ENCODE results near the gene CDC42SE1.

CDC42SE1 gene

DNA sequence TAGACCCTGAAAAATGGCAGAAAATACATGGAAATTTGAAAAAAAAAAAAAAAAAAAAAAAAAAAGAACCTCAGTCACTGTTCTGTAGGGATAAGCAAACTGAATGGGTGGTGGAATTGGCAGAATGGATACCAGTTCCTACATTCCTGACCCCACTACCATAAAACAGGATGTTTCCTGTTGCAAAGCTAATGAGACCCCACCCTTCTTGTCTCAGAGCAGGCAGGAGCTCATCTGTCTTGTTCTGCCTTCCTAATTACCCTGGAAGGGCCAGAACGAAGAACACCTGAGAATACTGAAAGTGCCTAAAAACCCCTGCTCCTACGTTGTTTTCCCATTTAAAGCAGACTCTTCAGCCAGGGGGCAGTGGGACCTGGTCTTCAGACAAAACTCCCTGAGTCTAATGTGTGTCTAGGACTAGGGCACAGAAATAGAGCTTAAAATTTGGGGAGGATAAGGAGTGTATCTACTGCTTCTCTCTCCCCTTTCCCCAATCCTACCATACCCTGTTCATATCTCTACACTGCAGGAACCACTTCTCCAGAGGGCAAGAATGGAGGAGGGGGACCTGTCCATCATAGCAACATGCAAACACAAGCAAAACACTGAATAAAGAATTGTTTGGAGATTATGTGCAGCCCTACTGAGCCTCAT, 7.9 kb downstream of the CDC42SE1 start:
- DNase-seq (ENCODE audit: low read depth): no peak

DNA sequence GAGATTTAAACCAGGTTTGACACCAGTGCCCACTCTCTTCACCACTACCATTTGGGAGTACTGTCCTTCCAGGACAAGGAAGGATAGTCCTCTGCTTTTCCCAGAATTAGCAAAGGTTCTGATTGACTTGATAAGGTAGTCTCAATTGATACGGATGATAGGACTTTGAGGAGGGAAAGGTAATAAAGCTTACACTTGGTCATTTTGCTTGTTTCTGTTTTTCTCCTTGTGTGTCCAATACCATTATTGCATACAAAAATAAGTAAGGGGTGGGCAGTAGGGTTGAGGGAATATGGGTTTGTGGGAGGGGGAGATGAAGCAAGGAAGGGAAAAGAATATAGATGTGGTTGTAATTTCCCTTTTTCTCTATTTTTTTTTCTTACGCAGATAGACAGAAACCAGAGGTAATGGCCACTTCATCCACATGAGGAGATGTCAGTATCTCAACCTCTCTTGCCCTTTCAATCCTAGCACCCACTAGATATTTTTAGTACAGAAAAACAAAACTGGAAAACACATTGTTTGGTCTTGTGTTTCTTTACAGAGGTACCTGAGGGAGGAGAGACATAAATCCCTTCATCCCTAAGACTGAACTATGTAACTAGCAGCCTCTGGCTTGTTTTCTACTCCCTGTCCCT, 9.3 kb downstream of the CDC42SE1 start:
- no peak for DNase-seq (ENCODE audit: low read depth)

DNA sequence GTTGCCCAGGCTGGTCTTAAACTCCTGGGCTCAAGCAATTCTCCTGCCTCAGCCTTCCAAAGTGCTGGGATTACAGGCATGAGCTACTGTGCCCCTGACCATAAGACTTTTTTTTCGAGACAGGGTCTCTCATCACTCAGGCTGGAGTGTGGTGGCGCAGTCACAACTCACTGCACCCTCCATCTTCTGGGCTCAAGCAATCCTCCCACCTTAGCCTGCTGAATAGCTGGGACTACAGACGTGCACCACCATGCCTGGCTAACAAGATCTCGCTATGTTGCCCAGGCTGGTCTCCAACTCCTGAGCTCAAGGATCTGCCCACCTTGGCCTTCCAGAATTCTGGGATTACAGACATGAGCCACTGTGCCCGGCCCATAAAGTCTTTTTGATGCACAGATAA, 10.0 kb downstream of the CDC42SE1 start:
- no peak for DNase-seq (ENCODE audit: low read depth)

DNA sequence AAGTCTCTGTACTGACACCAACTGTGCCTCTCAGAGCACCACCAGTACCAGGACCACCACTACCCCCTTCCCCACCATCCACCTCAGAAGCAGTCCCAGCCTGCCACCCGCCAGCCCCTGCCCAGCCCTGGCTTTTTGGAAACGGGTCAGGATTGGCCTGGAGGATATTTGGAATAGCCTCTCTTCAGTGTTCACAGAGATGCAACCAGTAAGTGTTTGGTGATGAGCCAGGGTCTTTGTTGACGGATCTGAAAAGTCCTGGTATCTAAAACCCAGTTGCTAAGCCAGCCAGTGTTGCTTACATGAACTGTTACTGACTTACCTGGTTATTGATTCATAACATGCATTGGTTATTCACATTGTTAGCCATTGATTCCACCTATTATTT, 10.8 kb downstream of the CDC42SE1 start:
- no peak for DNase-seq (ENCODE audit: low read depth)

DNA sequence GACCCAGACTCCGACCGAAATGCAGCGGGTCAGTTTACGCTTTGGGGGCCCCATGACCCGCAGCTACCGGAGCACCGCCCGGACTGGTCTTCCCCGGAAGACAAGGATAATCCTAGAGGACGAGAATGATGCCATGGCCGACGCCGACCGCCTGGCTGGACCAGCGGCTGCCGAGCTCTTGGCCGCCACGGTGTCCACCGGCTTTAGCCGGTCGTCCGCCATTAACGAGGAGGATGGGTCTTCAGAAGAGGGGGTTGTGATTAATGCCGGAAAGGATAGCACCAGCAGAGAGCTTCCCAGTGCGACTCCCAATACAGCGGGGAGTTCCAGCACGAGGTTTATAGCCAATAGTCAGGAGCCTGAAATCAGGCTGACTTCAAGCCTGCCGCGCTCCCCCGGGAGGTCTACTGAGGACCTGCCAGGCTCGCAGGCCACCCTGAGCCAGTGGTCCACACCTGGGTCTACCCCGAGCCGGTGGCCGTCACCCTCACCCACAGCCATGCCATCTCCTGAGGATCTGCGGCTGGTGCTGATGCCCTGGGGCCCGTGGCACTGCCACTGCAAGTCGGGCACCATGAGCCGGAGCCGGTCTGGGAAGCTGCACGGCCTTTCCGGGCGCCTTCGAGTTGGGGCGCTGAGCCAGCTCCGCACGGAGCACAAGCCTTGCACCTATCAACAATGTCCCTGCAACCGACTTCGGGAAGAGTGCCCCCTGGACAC, 11.3 kb downstream of the CDC42SE1 start:
- no peak for DNase-seq (ENCODE audit: low read depth)

DNA sequence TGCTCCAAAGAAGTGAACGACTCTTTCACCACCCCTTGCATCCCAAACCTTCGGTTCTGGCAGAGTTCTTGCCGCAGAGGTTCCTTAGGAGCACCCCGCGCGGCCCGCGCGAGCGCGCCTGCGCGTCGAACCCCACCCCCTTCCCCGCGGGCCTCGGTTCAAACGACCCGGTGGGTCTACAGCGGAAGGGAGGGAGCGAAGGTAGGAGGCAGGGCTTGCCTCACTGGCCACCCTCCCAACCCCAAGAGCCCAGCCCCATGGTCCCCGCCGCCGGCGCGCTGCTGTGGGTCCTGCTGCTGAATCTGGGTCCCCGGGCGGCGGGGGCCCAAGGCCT, 11.9 kb downstream of the CDC42SE1 start, which contains the start of gene C1orf56:
C1orf56 (plus strand) TSS at position 161 of the 334 bp plus-strand sequence; CDS start at position 258, 97 bp downstream.
- peak; percentile 35 for DNase-seq (ENCODE audit: low read depth)

DNA sequence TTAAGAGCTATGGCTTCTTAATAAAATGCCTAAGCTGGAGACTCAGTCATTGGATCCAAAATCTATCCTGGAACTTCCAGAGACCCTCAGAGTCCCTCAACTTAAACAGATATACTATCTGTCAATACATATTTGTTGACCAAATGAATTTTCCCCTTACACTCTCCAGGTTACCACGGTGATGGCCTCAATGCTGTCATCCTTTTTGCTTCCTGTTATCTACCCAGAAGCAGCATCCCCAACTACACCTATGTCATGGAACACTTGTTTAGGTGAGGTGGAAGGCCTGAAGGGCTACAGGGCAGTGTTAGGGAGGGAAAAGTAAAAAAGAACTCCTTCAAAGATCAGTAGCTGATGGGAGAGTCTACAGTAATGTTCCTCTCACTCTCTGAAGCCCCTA, 16.3 kb downstream of the CDC42SE1 start:
- no peak for DNase-seq (ENCODE audit: low read depth)

DNA sequence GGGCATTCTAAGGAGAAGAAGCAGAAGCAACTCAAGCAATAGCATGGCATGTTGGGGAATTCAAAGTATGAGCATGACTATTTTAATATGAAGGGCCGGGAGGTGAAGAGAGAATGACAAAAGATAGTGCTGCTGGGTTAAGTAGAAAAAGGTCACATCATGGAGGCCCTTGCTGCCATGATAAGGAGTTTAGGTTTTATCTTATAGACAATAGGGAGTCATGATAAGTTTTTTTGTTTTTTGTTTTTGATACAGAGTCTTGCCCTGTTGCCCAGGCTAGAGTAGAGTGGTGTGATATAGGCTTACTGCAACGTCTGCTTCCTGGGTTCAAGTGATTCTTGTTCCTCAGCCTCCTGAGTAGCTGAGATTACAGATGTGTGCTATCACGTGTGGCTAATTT, 19.9 kb downstream of the CDC42SE1 start:
- no peak for DNase-seq (ENCODE audit: low read depth)

DNA sequence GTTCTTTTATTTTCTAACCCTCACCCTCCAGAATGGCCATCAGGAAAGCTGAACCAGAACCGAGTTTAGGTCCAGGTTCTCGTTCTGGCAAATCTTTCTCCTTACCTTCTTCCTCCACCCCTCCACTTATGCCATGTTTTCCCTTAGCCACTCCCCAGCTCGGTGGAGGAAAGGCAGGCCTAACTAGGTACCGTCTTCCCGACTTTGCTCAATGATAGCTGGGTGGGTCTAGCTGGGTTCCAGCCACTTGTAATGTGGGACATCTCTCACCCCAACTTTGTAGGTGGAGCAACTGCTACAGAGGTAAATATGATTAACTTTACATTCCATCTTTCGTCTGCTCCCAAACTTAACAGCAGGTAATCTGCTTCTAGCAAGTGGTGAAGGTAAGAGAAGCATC, 22.4 kb downstream of the CDC42SE1 start:
- no peak for DNase-seq (ENCODE audit: low read depth)

DNA sequence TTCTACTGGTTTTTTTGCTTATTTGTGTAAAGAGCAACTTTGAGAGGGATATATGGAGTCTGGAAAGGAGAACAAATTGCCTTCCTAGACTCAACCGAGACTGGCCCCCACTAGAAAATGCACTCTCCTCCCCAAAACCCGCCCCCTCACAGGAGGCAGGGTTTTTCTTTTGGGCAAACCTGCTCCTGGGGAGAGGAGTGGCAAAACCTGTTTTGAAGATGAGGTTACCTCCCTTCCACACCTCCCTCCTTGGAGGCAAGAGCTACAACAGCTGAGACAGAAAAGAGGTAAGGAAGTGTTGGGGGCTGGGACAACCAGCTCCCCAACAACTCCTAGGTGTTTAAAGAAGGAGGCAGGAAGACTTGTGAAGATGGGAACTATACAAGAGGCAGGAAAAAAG, 23.1 kb downstream of the CDC42SE1 start, which contains the start of gene BNIPL:
BNIPL (plus strand) TSS at position 231 of the 400 bp plus-strand sequence; CDS start at position 371, 140 bp downstream.
- DNase-seq (ENCODE audit: low read depth): no peak

DNA sequence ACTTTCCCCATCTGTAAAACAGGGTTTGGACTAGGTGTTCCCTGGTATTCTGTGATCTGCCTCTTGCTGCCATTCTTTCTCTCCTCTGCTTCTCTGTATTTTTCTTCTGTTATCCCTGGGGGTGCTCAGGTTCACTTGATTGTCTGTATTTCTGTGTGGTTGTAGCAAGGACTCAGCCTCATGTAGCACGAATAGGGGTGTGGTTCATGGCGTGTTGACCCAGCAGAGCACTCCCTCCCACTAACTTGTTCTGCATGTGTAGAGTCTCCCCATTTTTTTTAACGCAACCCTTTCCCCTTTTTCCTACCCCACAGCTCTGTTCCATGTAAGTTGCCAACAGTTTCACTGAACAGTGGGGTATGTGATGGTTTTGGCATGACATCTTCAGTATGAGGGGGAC, 24.3 kb downstream of the CDC42SE1 start:
- DNase-seq (ENCODE audit: low read depth): no peak

DNA sequence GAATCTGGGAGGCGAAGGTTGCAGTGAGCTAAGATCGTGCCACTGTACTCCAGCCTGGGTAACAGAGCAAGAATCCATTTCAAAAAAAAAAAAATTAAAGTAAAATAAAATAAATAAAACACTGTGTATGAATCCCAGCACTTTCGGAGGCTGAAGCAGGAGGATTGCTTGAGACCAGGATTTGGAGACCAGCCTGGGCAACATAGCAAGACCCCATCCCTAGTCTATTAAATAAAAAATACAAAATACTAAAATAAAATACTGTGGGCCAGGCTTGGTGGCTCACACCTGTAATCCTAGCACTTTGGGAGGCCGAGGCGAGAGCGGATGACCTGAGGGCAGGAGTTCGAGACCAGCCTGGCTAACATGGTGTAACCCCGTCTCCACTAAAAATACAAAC, 27.3 kb downstream of the CDC42SE1 start:
- no peak for DNase-seq (ENCODE audit: low read depth)

DNA sequence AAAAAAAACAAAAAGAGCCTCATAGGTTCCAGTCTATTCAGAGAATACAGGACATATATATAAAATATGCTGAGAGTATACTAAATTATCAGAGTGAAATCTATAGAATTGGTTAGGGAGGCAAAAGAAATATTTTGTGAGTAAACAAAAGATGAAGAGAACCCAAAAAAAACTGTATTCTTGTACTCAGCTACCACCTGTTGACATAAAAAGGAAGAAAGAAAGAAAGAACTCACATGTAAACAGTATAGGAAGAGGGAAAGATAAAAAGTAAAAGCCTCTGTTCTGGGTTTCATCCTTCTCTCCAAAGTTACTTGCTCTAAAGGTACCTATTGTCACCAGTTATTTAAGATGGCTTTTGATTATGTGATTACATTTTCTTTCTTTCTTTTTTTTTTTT, 33.0 kb downstream of the CDC42SE1 start:
- no peak for DNase-seq (ENCODE audit: low read depth)

DNA sequence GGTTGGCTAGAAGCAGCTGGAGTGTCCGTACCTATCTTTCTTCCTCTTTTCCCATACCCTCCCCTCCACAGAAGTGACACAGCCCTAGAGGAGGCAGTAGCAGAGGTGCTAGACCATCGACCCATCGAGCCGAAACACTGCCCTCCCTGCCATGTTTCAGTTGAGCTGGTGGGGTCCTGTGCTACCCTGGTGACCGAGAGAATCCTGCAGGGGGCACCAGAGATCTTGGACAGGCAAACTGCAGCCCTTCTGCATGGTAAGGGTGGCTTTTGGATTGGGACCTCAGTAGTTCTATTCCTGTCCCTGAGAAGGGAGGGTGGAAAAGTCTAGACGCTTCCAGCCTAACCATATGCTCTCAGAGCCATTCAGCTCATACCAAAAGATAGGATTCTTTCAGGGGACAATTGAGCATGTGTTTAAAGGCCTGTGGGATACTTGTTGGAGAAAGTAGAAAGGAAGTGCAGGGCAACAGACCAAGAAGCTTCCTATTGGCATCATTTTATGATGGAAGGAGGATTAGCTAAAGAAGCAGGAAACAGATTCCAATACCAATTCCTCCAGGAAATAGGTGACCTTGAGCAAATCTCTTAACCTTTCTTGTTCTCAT, 34.8 kb downstream of the CDC42SE1 start:
- peak; percentile 47 for DNase-seq (ENCODE audit: low read depth)

DNA sequence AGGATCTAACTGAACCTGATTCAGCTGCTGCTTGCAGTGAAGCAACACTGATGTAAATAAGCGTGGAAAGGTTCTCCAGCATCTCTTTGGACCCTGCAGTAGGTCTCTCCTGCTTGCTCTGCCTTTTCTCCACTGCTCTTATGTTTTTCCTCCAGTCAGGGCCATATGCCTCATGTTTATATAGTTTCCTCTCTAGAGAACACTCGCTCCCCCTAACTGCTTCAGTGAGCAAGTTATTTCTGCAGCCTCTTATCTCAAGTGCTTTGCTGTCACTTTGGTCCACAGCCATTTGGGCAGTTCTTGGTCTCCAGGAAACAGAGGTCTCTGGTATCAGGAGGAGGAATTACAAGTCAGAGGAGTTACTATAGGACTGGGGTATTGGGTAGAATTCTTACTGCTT, 45.9 kb downstream of the CDC42SE1 start:
- DNase-seq (ENCODE audit: low read depth): no peak

DNA sequence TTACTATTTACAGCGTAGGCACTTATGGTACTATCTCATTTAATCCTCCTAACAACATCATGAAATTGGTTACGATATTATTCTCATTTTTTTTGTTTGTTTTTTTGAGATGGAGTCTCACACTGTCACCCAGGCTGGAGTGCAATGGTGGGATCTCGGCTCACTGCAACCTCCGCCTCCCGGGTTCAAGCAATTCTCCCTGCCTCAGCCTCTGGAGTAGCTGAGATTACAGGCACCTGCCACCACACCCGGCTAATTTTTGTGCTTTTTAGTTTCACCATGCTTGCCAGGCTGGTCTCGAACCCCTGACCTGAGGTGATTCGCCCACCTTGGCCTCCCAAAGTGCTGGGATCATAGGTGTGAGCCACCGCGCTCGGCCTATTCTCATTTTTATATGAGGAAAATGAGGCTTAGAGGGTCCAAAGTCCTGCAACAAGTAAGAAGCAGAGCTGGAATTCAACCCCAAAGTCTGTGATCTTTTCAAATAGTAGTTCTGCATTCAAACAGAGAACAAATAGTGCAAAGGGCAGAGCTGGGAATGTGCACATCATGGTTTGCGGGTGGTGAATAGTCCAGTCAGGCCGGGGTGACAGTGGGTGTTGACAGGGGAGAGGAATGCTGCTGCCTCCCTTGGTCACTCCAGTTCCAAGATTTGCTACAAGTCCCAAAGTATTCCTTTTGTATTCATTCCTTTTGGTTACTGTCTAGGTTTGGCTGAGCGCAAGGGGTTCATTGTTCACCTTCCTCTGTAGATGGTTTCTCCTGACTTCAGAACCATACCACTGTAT, 46.5 kb downstream of the CDC42SE1 start:
- DNase-seq (ENCODE audit: low read depth): no peak

DNA sequence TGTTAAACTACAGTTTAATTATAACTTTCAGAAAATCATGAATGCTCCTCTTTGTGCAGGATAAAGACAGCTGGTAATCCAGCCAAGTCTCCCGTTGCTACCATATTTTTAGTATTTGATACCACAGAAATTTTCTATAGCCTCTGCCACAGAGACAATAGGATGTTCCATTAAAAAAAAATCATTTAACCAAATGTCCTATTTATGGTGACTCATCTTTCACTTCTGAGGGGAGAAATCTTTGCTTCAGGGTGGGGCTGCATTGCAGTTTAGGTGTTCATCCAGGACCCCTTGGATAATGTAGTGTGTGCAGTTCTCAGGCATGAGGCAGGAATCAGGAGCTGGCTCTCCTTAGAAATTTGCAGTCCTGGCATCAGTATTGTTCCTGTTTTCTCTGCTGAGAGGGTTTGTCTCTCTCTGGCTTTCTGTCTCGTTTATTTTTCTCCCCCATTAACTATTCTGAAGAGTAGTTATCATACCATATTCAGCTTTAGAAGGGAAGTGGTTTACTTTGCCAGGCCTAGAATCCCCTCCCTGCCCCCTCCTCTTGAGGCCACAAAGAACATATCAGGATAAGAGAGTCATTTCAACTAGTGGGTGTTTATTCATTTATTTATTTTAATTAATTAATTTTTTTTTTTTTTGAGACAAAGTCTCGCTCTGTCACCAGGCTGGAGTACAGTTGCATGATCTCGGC, 48.1 kb downstream of the CDC42SE1 start:
- DNase-seq (ENCODE audit: low read depth): no peak

DNA sequence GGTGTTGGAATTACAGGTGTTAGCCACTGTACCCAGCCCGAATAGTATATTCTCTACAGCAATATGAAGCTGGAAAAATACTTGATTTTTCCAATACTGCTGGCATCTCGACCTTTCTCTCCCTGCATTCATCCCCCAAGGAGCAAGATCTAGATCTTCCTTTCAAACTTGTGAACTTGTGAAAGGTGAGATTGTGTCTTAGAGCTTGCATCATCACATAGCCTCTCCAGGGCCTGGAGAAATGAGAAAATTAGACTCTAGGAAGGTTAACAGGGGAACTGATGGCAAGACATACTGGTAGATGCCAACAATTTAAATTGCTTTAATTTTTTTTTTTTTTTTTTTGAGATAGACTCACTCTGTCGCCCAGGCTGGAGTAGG, 49.1 kb downstream of the CDC42SE1 start:
- no peak for DNase-seq (ENCODE audit: low read depth)

DNA sequence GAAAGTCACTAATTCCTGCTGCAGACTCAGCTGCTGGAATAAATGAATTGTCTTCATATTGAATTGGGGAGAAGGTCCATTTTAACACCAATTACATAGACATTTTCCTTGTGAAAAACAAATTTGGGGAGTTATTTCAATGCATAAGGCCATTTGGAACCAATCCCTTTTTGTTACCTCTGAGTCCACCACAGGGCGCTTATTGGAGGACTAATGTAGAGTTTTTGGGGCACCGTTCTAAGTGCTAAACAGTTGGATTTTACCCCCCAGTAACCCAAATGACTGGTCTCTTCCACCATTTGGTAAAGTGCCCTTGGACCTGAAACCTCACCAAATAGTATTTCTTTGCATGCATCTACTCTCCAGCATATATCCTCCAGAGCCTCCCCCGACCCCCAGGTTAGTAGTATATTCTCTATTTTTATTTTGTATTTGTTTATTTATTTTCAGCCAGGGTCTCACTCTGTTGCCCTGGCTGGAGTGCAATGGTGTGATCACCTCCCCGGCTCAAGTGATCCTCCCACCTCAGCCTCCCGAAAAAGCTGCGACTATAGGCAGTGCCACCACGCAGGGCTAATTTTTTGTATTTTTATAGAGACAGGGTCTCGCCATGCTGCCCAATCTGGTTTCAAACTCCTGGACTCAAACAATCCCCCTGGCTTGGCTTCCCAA, 49.6 kb downstream of the CDC42SE1 start:
- no peak for DNase-seq (ENCODE audit: low read depth)

DNA sequence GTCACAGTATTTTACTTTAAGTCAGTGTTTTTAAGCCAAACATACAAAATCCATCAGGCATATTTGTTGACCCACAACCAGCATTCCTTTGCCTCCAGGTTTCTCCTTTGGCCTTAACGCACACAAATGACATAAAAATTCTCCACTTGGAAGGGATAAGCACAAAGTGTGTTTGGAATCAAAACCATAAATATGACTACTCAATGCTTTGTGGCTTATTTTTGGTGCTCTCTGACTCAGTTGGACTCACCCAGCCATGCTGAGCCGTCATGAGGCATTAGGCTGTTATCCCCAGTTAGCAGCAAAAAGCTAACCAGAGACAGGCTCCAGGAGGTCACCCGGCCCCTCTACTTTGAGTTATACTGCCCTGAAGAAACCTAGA, 50.2 kb downstream of the CDC42SE1 start:
- no peak for DNase-seq (ENCODE audit: low read depth)
